CD14-positive monocyte (primary cell): ENCODE results near the gene SYTL2. TPM values are rescaled to one million over a fixed set of nuclear protein-coding genes. Genes with fewer than 3 reads are reported as not detected.

Experiments used
- DNase-seq, 3 donors: peaks; one replicate each; pipeline ENCODE4 v3.0.0-alpha.2; 2011 to 2022
- H2AFZ ChIP-seq: 2 replicates; pipeline ENCODE4 v1.6.0; 2012; ENCODE audit warnings: mild to moderate bottlenecking, low read depth, low read length, inconsistent platforms; ENCODE audit not compliant: insufficient read depth, poor library complexity, severe bottlenecking
- H3K27ac ChIP-seq, 2 donors: 1 replicate in 1 of 2; 2 replicates in 1 of 2; pipeline ENCODE4 v1.5.1; 2012 to 2013; ENCODE audit warnings: low read length in 2 of 2, control low read depth in 1 of 2, inconsistent platforms in 1 of 2, low read depth in 1 of 2, mild to moderate bottlenecking in 1 of 2
- H3K27me3 ChIP-seq, 2 donors: one replicate each; pipeline versions ENCODE4 v1.6.0 to v1.6.1; 2011 to 2013; ENCODE audit warnings: low read length in 2 of 2; ENCODE audit not compliant: control insufficient read depth in 2 of 2, insufficient read depth in 2 of 2
- H3K36me3 ChIP-seq, 2 donors: replicated peaks in 1 of 2; 1 replicate in 1 of 2; 2 replicates in 1 of 2; pipeline versions ENCODE4 v1.5.1 to v1.6.1; 2012 to 2013; ENCODE audit warnings: low read length in 2 of 2, control low read depth in 1 of 2, inconsistent platforms in 1 of 2, mild to moderate bottlenecking in 1 of 2; ENCODE audit not compliant: insufficient read depth in 2 of 2, control insufficient read depth in 1 of 2
- H3K4me1 ChIP-seq, 2 donors: 1 replicate in 1 of 2; 2 replicates in 1 of 2; pipeline versions ENCODE4 v1.5.1 to v1.6.1; 2012 to 2013; ENCODE audit warnings: low read length in 2 of 2, control low read depth in 1 of 2, inconsistent platforms in 1 of 2, mild to moderate bottlenecking in 1 of 2, moderate library complexity in 1 of 2; ENCODE audit not compliant: insufficient read depth in 2 of 2, control insufficient read depth in 1 of 2
- H3K4me2 ChIP-seq: replicated peaks from 2 replicates; pipeline ENCODE3; 2012; ENCODE audit warnings: low read length, moderate library complexity, mild to moderate bottlenecking; ENCODE audit not compliant: poor library complexity, severe bottlenecking; ENCODE audit errors: extremely low read depth
- H3K4me3 ChIP-seq, 3 experiments: fragments of 200-600 bp in 1 of 3; sonication (generic) in 1 of 3; replicated peaks in 1 of 3; 1 replicate in 2 of 3; 2 replicates in 1 of 3; pipeline ENCODE4 v1.5.1; 2011 to 2013; ENCODE audit warnings: low read length in 3 of 3, mild to moderate bottlenecking in 3 of 3, control low read depth in 2 of 3, low read depth in 2 of 3, inconsistent platforms in 1 of 3, moderate library complexity in 1 of 3
- H3K79me2 ChIP-seq: 2 replicates; pipeline ENCODE4 v1.6.0; 2012; ENCODE audit warnings: mild to moderate bottlenecking, control low read depth, inconsistent platforms, low read length, moderate library complexity; ENCODE audit not compliant: insufficient read depth
- H3K9ac ChIP-seq: 2 replicates; pipeline ENCODE4 v1.6.0; 2017; ENCODE audit warnings: low read length, mild to moderate bottlenecking; ENCODE audit not compliant: insufficient read depth, poor library complexity, severe bottlenecking
- H3K9me3 ChIP-seq, 2 donors: replicated peaks in 1 of 2; 1 replicate in 1 of 2; 2 replicates in 1 of 2; pipeline versions ENCODE4 v1.5.1 to v1.6.1; 2012 to 2013; ENCODE audit warnings: low read length in 2 of 2, control low read depth in 1 of 2; ENCODE audit not compliant: control insufficient read depth in 1 of 2, insufficient read depth in 1 of 2
- H4K20me1 ChIP-seq: 2 replicates; pipeline ENCODE4 v1.6.0; 2012; ENCODE audit warnings: mild to moderate bottlenecking, low read length, control low read depth, moderate library complexity; ENCODE audit not compliant: insufficient read depth
- H3K27ac Mint-ChIP-seq, 7 donors: one replicate each; pipeline ENCODE4 v1.8.0; 2020; ENCODE audit warnings: mild to moderate bottlenecking in 7 of 7, mixed read lengths in 7 of 7, moderate library complexity in 6 of 7, inconsistent platforms in 2 of 7
- H3K27me3 Mint-ChIP-seq, 3 donors: one replicate each; pipeline ENCODE4 v1.8.0; 2021 to 2022; ENCODE audit warnings: low read depth in 3 of 3, mild to moderate bottlenecking in 3 of 3, mixed read lengths in 3 of 3, moderate library complexity in 3 of 3, inconsistent platforms in 1 of 3
- H3K36me3 Mint-ChIP-seq, 2 donors: one replicate each; pipeline ENCODE4 v1.8.0; 2020; ENCODE audit warnings: mixed read lengths in 2 of 2, inconsistent platforms in 1 of 2, mild to moderate bottlenecking in 1 of 2
- H3K4me1 Mint-ChIP-seq: one replicate; pipeline ENCODE4 v1.8.0; 2020; ENCODE audit warnings: mild to moderate bottlenecking, mixed read lengths
- H3K4me3 Mint-ChIP-seq, 2 donors: one replicate each; pipeline ENCODE4 v1.8.0; 2020; ENCODE audit warnings: mild to moderate bottlenecking in 2 of 2, mixed read lengths in 2 of 2, moderate library complexity in 1 of 2
- H3K9me3 Mint-ChIP-seq, 7 donors: one replicate each; pipeline ENCODE4 v1.8.0; 2020 to 2022; ENCODE audit warnings: mixed read lengths in 7 of 7, mild to moderate bottlenecking in 6 of 7, moderate library complexity in 6 of 7, inconsistent platforms in 2 of 7
- CTCF ChIP-seq: fragments of 200-600 bp; IDR thresholded peaks from one replicate; pipeline ENCODE4 v1.8.0; 2022; ENCODE audit warnings: antibody characterized with exemption, mild to moderate bottlenecking
- WGBS: methylation state at CpG from one replicate; pipeline ENCODE4 v1.1.5; 2013; ENCODE audit warnings: missing lambda C conversion rate; ENCODE audit not compliant: insufficient coverage; 5-methylcytosine and 5-hydroxymethylcytosine counted together
- intact Hi-C, 2 donors: fragments of 100-400 bp; cut with micrococcal nuclease; formaldehyde crosslinking; loops; one replicate each; pipeline versions ENCODE4 v1.15.0 to v1.15.1; 2023
- polyA plus RNA-seq, 3 donors: library from polyadenylated mRNA; depleted of rRNA in 1 of 3; unstranded in 2 of 3; stranded (reverse) in 1 of 3; fragments of 300-500 nt in 2 of 3; fragments of >200 nt in 1 of 3; fragmentation: Illumina TruSeq in 2 of 3; gene quantifications; 1 replicate in 2 of 3; 2 replicates in 1 of 3; pipeline ENCODE4 v1.2.3, GENCODE V29; 2012 to 2021

SYTL2 gene
- polyA plus RNA-seq, 3 donors = 0.30 to 0.48 (median 0.34) TPM

GRCh38 chr11:85755701-85756100 is 55.2 kb downstream of the SYTL2 start:
- Mint-ChIP-seq H3K4me3 (no peak overlapping the region), H3K36me3 (no peaks in the 10 kb centered on the region), H3K9me3 (no peaks in the 10 kb centered on the region), H3K4me1 (peaks cover 13% of the 10 kb centered on the region), H3K27ac (no peak overlapping the region), H3K27me3 (no peaks in the 10 kb centered on the region)
- Histone ChIP-seq H3K27ac (no peak overlapping the region), H3K4me3 (no peak overlapping the region), H3K36me3 (no peaks in the 10 kb centered on the region), H3K9me3 (no peaks in the 10 kb centered on the region), H3K9ac (no peak overlapping the region), H3K4me2 (no peak overlapping the region), H2AFZ (no peak overlapping the region), H3K79me2 (no peaks in the 10 kb centered on the region), H3K4me1 (no peaks in the 10 kb centered on the region), H4K20me1 (no peaks in the 10 kb centered on the region), H3K27me3 (no peaks in the 10 kb centered on the region)
- DNase-seq = no peak
- intact Hi-C loops = no loop called here
- TF ChIP-seq CTCF = no peak
- no CpG with 5 or more reads among the region's 1 CpG for WGBS

DNA sequence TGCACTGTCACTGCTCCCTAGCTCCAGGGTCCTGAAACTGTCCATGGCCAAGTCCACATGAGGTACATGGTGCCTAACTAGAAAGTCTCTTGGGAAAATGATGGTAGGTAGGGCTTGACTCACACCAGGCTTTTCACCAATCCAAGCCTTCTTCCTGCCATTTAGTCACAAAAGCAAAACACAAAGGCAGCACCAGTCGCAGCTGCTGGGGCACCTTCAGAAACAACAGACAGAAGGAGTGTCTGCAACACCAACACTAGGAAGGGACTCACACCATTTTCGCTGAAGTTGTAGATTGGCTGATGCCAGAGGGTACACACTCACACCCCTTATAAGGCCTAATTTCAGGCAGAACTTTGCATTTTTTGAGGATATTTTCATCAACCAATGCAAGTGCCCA is 55.7 kb downstream of the SYTL2 start:
- intact Hi-C loops = no loop called here
- H3K27me3 ChIP-seq = no peaks in the 10 kb centered on the region
- H3K36me3 Mint-ChIP-seq = no peaks in the 10 kb centered on the region
- H4K20me1 ChIP-seq = no peaks in the 10 kb centered on the region
- no peak for DNase-seq
- no peaks in the 10 kb centered on the region for H3K36me3 ChIP-seq
- H3K9me3 Mint-ChIP-seq = no peaks in the 10 kb centered on the region
- no peak overlapping the region for H3K4me2 ChIP-seq
- H3K4me1 Mint-ChIP-seq = peaks cover 14% of the 10 kb centered on the region
- H3K79me2 ChIP-seq = no peaks in the 10 kb centered on the region
- WGBS = 100% methylated on average over 1 of the region's 2 CpGs
- no peaks in the 10 kb centered on the region for H3K9me3 ChIP-seq
- H3K4me3 Mint-ChIP-seq = no peak overlapping the region
- no peak overlapping the region for H3K27ac Mint-ChIP-seq
- H3K27me3 Mint-ChIP-seq = no peaks in the 10 kb centered on the region
- H3K9ac ChIP-seq = no peak overlapping the region
- H3K4me3 ChIP-seq = no peak overlapping the region
- no peak overlapping the region for H2AFZ ChIP-seq
- no peak for TF ChIP-seq CTCF
- H3K27ac ChIP-seq = no peak overlapping the region
- no peaks in the 10 kb centered on the region for H3K4me1 ChIP-seq
